ENCODE data around the gene RXRG. TPM values are rescaled to one million over a fixed set of nuclear protein-coding genes. Genes with fewer than 3 reads are reported as not detected.

The RXRG gene
- total RNA-seq, 2 experiments from 2014 or later, result not detected

DNA sequence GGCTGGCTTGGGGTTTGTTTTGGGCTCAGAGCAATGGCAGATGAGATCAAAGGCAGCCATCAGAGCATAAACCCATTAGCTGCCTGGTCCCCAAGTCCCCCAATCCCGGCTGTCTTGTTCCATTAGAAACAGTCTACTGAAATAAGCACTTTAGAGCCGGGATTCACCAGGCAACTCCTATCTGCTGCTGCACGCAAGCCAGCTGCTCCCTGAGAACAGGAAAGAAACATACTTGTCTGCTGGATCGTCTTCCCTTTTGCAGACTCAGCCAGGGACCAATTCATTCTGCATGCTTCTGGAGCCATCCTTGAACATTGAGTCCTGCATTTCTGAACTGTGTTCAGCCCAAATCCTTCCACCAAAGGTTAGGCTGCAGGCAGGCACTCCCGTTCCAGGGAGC is 21.8 kb downstream of the RXRG start:
- H3K4me3 Mint-ChIP-seq, result no peak overlapping the region
- no peak overlapping the region for H3K27ac Mint-ChIP-seq
- no peaks in the 10 kb centered on the region for H3K9me3 Mint-ChIP-seq
- intact Hi-C loops (cut with micrococcal nuclease), result loop anchor here (5.0 kb wide), 1 partner anchor 344 kb away; the partner anchor contains the start of gene TMCO1
- no peak for DNase-seq
- no peaks in the 10 kb centered on the region for H3K36me3 Mint-ChIP-seq (ENCODE audit: low read depth)
- CTCF ChIA-PET, result no interaction called here
- H3K4me1 Mint-ChIP-seq (ENCODE audit: low read depth), result peaks cover 28% of the 10 kb centered on the region
- H3K27me3 Mint-ChIP-seq (ENCODE audit: low read depth), result no peaks in the 10 kb centered on the region

DNA sequence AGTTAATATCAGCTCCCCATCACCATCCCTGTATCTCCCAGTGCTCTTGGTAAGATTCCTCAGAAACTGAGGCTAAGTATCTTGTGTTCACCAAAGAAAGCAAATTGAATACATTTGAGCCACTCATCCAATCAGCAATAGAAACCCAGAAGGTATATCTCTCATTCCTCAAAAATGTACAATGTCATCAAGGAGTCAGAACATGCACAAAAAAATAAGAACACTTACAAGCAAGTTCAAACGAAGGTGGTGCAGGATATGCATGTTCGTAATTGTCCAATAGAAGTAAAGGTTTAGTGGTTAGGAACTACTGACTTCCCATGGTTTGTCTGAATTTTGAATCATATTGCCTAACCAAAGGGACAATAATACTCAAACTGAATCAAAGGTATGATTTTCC is 24.3 kb downstream of the RXRG start:
- Mint-ChIP-seq H3K4me1 (ENCODE audit: low read depth) (peaks cover 24% of the 10 kb centered on the region), H3K4me3 (no peak overlapping the region), H3K36me3 (ENCODE audit: low read depth) (no peaks in the 10 kb centered on the region), H3K27ac (no peak overlapping the region), H3K27me3 (ENCODE audit: low read depth) (no peaks in the 10 kb centered on the region), H3K9me3 (no peaks in the 10 kb centered on the region)
- DNase-seq, result no peak
- intact Hi-C loops (cut with micrococcal nuclease), result loop anchor here (5.0 kb wide), 1 partner anchor 347 kb away; the partner anchor contains the start of gene TMCO1
- CTCF ChIA-PET, result interaction anchor here (0.7 to 1.1 kb wide), 2 partner anchors 12 to 60 kb away, joined by 4 read pairs; no protein-coding TSS in a partner anchor

DNA sequence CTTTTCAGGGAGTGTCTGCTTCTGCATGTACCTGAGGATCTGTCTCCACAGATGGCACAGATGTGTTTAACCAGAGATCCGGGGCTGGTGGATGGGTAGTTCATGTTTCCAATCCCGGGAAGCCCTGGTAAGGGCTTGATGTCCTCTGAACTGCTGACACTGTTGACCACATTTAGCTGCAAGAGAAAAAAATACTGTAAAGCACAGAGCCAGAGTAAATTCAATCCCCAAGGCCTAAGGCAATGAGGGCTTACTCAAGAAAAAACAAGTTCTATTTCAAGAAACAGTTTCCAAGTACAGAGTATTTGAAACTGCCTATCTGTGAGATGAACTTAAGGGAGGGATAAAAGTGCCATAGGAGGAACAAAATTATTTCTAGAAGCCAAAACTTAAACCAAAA is 25.1 kb downstream of the RXRG start:
- H3K36me3 Mint-ChIP-seq (ENCODE audit: low read depth), result no peaks in the 10 kb centered on the region
- DNase-seq, result no peak
- intact Hi-C loops (cut with micrococcal nuclease), result loop anchor here (5.0 kb wide), 2 partner anchors 72 to 347 kb away; partner anchors contain the start of gene TMCO1
- CTCF ChIA-PET, result interaction anchor here (1.1 kb wide), 1 partner anchor 11 kb away, joined by 4 read pairs; no protein-coding TSS in a partner anchor
- H3K27ac Mint-ChIP-seq, result no peak overlapping the region
- no peaks in the 10 kb centered on the region for H3K9me3 Mint-ChIP-seq
- no peak overlapping the region for H3K4me3 Mint-ChIP-seq
- H3K27me3 Mint-ChIP-seq (ENCODE audit: low read depth), result peaks cover 7% of the 10 kb centered on the region
- H3K4me1 Mint-ChIP-seq (ENCODE audit: low read depth), result peaks cover 16% of the 10 kb centered on the region

DNA sequence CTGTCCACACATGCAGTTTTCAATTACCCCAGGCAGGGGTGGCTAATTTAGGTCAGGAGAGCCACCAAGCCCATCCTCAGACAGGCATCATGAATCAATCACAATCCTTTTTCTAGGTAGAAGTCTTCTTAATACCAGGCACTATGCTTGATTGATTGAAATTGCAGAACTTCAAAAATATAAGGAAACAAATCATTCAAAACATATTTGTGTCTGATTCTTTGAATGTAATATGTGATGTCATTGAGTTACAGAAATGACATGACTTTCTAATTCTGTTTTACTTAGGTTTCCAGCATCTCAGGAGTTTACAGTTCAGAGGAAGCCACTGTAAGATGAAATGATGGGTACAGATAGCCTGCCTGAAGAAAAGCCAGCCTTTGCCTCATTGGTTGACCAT is 26.7 kb downstream of the RXRG start:
- intact Hi-C loops (cut with micrococcal nuclease), result loop anchor here (5.0 kb wide), 1 partner anchor 74 kb away; no protein-coding TSS in a partner anchor
- no peak overlapping the region for H3K4me3 Mint-ChIP-seq
- no peaks in the 10 kb centered on the region for H3K9me3 Mint-ChIP-seq
- DNase-seq, result no peak
- H3K36me3 Mint-ChIP-seq (ENCODE audit: low read depth), result no peaks in the 10 kb centered on the region
- CTCF ChIA-PET, result no interaction called here
- no peak overlapping the region for H3K27ac Mint-ChIP-seq
- peaks cover 1% of the 10 kb centered on the region for H3K4me1 Mint-ChIP-seq (ENCODE audit: low read depth)
- H3K27me3 Mint-ChIP-seq (ENCODE audit: low read depth), result peaks cover 8% of the 10 kb centered on the region

DNA sequence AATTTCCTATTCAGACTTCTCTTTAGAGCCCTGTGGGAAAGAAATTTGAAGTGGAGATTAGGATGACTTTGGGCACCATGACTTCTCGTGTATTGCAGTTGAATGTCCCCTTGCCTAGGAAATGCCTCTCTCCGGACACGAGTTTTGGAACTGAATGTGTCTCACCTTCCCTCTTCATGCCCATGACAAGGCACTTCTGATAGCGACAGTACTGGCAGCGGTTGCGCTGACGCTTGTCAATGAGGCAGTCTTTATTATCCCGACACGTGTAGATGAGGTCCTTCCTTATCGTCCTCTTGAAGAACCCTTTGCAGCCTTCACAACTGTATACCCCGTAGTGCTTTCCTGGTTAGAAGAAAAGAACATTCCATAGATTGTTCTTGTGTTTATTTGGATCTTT is 28.1 kb downstream of the RXRG start:
- Mint-ChIP-seq H3K4me1 (ENCODE audit: low read depth) (no peaks in the 10 kb centered on the region), H3K9me3 (no peaks in the 10 kb centered on the region), H3K36me3 (ENCODE audit: low read depth) (no peaks in the 10 kb centered on the region), H3K4me3 (no peak overlapping the region), H3K27me3 (ENCODE audit: low read depth) (peaks cover 8% of the 10 kb centered on the region), H3K27ac (no peak overlapping the region)
- CTCF ChIA-PET, result interaction anchor here (1.8 kb wide), 1 partner anchor 24 kb away, joined by 9 read pairs; no protein-coding TSS in a partner anchor
- no peak for DNase-seq
- intact Hi-C loops (cut with micrococcal nuclease), result loop anchor here (5.0 kb wide), 1 partner anchor 75 kb away; no protein-coding TSS in a partner anchor

DNA sequence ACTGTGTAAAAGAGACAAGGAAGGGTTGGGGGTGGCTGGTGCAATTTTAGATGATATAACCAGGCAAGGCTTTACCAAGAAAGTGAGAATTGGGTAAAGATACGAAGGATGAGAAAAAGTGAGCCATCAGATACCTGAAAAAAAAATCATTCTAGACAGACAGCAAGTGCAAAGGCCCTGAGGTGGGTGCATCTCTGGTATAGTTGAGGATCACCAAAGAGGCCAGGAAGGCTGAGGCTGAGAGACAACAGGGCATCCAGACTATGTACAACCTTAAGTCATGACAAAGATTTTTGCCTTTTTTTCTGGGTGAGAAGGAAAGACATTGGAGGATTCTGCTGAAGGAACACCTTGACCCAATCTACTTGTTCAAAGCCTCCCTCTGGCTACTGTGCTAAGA is 29.9 kb downstream of the RXRG start:
- Mint-ChIP-seq H3K27me3 (ENCODE audit: low read depth) (peaks cover 8% of the 10 kb centered on the region), H3K9me3 (no peaks in the 10 kb centered on the region), H3K36me3 (ENCODE audit: low read depth) (no peaks in the 10 kb centered on the region), H3K27ac (no peak overlapping the region), H3K4me3 (no peak overlapping the region), H3K4me1 (ENCODE audit: low read depth) (no peaks in the 10 kb centered on the region)
- no peak for DNase-seq
- CTCF ChIA-PET, result interaction anchor here (0.7 to 1.8 kb wide), 3 partner anchors 22 to 178 kb away, joined by 3 to 9 read pairs (median 3); no protein-coding TSS in a partner anchor
- intact Hi-C loops (cut with micrococcal nuclease), result loop anchor here (5.0 kb wide), 1 partner anchor 77 kb away; no protein-coding TSS in a partner anchor

DNA sequence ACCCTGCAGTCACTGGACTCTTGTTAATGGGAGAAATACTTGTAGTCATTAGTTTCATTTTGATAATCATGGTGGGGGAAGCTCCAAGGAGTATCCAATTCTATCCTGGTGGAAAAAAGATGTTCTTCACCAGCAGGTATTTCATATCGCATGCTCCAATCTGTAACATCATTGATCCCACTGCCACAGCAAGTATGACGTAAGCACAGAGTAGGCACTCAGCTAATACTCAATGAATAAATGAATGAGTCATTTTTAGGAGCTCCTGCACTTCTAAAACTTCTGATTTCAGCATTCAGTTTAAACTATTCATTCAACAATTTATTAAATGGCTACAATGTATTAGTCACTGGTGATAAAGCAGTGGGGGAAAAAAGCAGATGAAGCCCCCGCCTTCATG is 30.3 kb downstream of the RXRG start:
- H3K4me3 Mint-ChIP-seq, result no peak overlapping the region
- CTCF ChIA-PET, result no interaction called here
- no peak overlapping the region for H3K27ac Mint-ChIP-seq
- no peaks in the 10 kb centered on the region for H3K36me3 Mint-ChIP-seq (ENCODE audit: low read depth)
- no peaks in the 10 kb centered on the region for H3K4me1 Mint-ChIP-seq (ENCODE audit: low read depth)
- intact Hi-C loops (cut with micrococcal nuclease), result loop anchor here (5.0 kb wide), 1 partner anchor 78 kb away; no protein-coding TSS in a partner anchor
- H3K9me3 Mint-ChIP-seq, result no peaks in the 10 kb centered on the region
- DNase-seq, result no peak
- H3K27me3 Mint-ChIP-seq (ENCODE audit: low read depth), result peaks cover 12% of the 10 kb centered on the region

DNA sequence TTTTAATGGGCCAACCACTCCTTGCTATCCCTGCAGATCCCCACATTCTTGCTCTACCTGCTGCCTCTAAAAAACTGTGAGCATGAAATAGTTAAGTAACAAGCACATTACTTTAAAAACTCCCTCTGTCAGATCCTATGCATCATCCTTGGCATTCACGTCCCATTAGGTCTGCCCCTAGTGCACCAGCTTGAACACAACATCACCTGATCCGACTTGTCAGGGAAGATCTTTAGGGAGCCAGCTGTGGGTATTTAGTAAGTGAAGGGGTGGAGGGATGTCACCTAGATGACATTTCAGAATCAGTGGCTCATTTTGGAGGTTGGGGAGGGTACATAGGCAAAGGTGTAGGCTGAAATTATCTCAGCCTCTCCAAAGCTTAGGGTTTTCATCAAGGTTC is 33.5 kb downstream of the RXRG start:
- CTCF ChIA-PET, result interaction anchor here (0.6 to 3.5 kb wide), 4 partner anchors 18 to 427 kb away, joined by 3 to 17 read pairs (median 5); no protein-coding TSS in a partner anchor
- Mint-ChIP-seq H3K36me3 (ENCODE audit: low read depth) (no peaks in the 10 kb centered on the region), H3K27me3 (ENCODE audit: low read depth) (peaks cover 29% of the 10 kb centered on the region), H3K4me3 (no peak overlapping the region), H3K4me1 (ENCODE audit: low read depth) (no peaks in the 10 kb centered on the region), H3K9me3 (no peaks in the 10 kb centered on the region), H3K27ac (no peak overlapping the region)
- no peak for DNase-seq
- intact Hi-C loops (cut with micrococcal nuclease), result no loop called here

DNA sequence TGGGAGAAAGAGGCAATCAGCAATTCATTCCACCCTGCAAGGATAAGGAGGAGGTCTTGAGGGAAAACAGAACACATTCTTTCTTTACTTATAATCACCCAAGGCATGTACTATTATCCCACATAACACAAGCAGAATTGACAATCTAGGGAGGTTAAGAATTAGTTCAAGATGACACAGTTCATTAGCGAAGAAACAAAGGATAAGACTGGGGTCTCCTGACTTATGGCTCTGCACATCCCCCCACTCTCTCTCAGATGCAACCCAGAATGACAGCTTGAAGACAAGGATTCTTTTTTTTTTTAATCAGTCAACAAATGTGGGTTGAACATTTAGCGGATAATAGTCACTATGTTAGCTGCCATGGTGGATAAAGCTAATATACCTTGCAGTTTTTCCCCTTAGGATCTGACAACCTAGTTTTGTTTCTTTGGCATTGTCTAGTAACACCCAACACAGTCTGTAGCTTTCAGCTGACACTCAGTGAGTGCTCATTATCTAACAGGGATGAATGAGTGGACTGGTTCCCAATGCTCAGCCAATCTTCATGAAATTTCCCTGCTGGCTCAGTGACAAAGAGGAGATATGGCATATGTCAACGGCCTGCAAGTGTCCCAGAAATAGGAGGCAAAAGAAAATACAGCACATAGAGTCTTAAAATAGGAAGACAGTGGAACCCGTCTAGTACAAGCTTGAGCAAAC is 35.1 kb downstream of the RXRG start:
- Mint-ChIP-seq H3K9me3 (no peaks in the 10 kb centered on the region), H3K27me3 (ENCODE audit: low read depth) (peaks cover 22% of the 10 kb centered on the region), H3K27ac (no peak overlapping the region), H3K4me3 (no peak overlapping the region), H3K4me1 (ENCODE audit: low read depth) (no peaks in the 10 kb centered on the region), H3K36me3 (ENCODE audit: low read depth) (no peaks in the 10 kb centered on the region)
- DNase-seq, result no peak
- intact Hi-C loops (cut with micrococcal nuclease), result no loop called here
- CTCF ChIA-PET, result interaction anchor here (0.7 to 3.5 kb wide), 4 partner anchors 9 to 183 kb away, joined by 3 to 17 read pairs (median 4); no protein-coding TSS in a partner anchor

DNA sequence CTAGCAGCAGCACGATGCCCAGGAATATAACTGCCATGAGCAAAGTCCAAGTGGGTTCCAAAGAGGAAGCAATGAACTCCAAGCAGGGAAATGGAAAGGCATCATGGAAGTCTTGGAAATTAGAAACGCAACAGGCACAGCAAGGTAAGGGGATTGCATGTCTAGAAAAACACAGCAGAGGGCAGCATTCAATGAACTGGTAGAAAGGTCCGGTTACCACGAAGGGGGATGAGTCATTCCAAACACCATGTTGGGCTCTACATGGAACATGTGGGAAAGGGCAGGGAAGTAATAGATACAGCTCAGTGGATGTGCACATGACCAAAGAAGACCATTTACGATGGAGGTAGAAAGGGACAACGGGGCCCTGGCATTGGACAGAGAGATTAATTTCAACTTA is 36.4 kb downstream of the RXRG start:
- H3K36me3 Mint-ChIP-seq (ENCODE audit: low read depth), result no peaks in the 10 kb centered on the region
- H3K27ac Mint-ChIP-seq, result no peak overlapping the region
- DNase-seq, result peak; percentile 39
- H3K4me3 Mint-ChIP-seq, result no peak overlapping the region
- CTCF ChIA-PET, result interaction anchor here (1.0 to 3.5 kb wide), 4 partner anchors 12 to 87 kb away, joined by 4 to 17 read pairs (median 8); no protein-coding TSS in a partner anchor
- H3K9me3 Mint-ChIP-seq, result no peaks in the 10 kb centered on the region
- H3K27me3 Mint-ChIP-seq (ENCODE audit: low read depth), result peaks cover 23% of the 10 kb centered on the region
- intact Hi-C loops (cut with micrococcal nuclease), result loop anchor here (1.0 kb wide), 1 partner anchor 185 kb away; no protein-coding TSS in a partner anchor
- peaks cover 2% of the 10 kb centered on the region for H3K4me1 Mint-ChIP-seq (ENCODE audit: low read depth)

DNA sequence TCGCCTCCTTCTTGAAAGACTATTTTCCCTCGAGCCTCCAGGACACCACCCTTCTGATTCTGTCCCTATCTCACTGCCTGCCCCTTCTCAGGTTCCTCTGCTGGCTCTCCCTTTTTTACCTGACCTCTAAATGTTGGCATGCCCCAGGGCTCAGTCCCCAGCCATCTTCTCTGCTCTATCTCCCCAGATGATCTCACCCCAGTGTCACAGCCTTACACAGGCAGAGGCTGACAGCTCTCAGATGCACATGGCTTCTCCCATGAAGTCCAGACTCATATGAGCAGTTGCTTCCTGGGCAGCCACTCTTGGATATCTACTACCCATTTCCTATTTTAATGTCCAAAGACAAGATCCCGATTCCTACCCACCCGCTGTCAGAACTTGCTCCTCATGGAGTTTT is 37.5 kb downstream of the RXRG start:
- H3K4me1 Mint-ChIP-seq (ENCODE audit: low read depth), result peaks cover 2% of the 10 kb centered on the region
- no peak overlapping the region for H3K4me3 Mint-ChIP-seq
- no peak for DNase-seq
- H3K36me3 Mint-ChIP-seq (ENCODE audit: low read depth), result no peaks in the 10 kb centered on the region
- H3K9me3 Mint-ChIP-seq, result no peaks in the 10 kb centered on the region
- H3K27ac Mint-ChIP-seq, result no peak overlapping the region
- CTCF ChIA-PET, result interaction anchor here (0.9 to 5.0 kb wide), 3 partner anchors 14 to 186 kb away, joined by 3 to 35 read pairs (median 11); no protein-coding TSS in a partner anchor
- intact Hi-C loops (cut with micrococcal nuclease), result no loop called here
- peaks cover 23% of the 10 kb centered on the region for H3K27me3 Mint-ChIP-seq (ENCODE audit: low read depth)

DNA sequence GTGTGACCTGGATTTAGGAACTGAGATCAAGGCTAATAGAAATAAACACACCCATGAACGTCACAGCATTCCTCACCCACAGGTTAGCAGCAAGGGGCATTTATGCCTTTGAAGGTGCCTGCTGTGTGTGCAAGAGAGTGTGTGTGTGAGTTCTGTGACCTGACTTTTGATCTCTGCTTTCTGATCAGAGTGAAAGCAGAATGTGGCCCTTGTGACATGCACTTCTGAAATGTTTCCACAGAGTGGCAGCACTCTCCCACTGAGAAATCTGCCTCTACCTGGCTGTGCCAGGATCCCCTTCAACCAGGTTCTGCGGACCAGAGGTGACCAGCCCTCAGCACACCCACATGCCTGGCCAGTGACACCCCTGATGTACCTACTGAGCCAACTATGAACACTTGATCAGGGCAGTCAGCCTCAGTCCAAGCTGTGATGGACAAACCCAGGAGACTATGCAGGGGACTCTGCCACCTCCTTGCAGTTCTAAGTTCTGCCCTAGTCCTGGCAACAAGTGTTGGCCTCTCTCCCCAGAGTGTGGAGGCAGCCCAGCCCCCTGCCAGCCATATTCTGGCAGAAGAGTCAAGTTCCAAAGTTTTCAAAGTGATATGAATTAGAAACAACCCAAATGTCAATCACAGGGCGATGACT is 41.0 kb downstream of the RXRG start:
- H3K4me3 Mint-ChIP-seq, result no peak overlapping the region
- no peaks in the 10 kb centered on the region for H3K9me3 Mint-ChIP-seq
- peaks cover 2% of the 10 kb centered on the region for H3K4me1 Mint-ChIP-seq (ENCODE audit: low read depth)
- H3K27me3 Mint-ChIP-seq (ENCODE audit: low read depth), result peaks cover 17% of the 10 kb centered on the region
- CTCF ChIA-PET, result interaction anchor here (1.0 to 5.0 kb wide), 5 partner anchors 9 to 195 kb away, joined by 3 to 35 read pairs (median 5); no protein-coding TSS in a partner anchor
- intact Hi-C loops (cut with micrococcal nuclease), result loop anchor here (1.0 kb wide), 3 partner anchors 11 to 510 kb away; no protein-coding TSS in a partner anchor
- peak; percentile 57 for DNase-seq
- H3K27ac Mint-ChIP-seq, result no peak overlapping the region
- no peaks in the 10 kb centered on the region for H3K36me3 Mint-ChIP-seq (ENCODE audit: low read depth)
